ENCODE results near the gene HPCAL1. TPM values are rescaled to one million over a fixed set of nuclear protein-coding genes. Genes with fewer than 3 reads are reported as not detected.

HPCAL1 gene
- total and polyA plus RNA-seq, 2 experiments from 2014 or later: 8.3 to 25.4 TPM

DNA sequence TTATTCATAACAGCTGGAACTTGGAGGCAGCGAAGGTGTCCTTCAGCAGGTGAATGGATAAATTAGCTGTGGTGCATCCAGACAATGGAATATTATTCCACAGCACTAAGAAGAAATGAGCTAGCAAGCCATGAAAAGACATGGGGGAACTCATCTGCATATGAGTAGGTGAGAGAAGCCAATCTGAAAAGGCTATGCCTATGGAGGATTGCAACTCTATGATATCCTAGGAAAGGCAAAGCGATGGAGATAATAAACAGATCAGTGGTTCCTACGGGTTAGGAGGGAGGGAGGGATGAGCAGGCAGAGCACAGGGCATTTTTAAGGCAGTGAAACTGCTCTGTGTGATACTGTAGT lies 79.3 kb downstream of the HPCAL1 start (continued):
- TF ChIP-seq, protein P1, sequence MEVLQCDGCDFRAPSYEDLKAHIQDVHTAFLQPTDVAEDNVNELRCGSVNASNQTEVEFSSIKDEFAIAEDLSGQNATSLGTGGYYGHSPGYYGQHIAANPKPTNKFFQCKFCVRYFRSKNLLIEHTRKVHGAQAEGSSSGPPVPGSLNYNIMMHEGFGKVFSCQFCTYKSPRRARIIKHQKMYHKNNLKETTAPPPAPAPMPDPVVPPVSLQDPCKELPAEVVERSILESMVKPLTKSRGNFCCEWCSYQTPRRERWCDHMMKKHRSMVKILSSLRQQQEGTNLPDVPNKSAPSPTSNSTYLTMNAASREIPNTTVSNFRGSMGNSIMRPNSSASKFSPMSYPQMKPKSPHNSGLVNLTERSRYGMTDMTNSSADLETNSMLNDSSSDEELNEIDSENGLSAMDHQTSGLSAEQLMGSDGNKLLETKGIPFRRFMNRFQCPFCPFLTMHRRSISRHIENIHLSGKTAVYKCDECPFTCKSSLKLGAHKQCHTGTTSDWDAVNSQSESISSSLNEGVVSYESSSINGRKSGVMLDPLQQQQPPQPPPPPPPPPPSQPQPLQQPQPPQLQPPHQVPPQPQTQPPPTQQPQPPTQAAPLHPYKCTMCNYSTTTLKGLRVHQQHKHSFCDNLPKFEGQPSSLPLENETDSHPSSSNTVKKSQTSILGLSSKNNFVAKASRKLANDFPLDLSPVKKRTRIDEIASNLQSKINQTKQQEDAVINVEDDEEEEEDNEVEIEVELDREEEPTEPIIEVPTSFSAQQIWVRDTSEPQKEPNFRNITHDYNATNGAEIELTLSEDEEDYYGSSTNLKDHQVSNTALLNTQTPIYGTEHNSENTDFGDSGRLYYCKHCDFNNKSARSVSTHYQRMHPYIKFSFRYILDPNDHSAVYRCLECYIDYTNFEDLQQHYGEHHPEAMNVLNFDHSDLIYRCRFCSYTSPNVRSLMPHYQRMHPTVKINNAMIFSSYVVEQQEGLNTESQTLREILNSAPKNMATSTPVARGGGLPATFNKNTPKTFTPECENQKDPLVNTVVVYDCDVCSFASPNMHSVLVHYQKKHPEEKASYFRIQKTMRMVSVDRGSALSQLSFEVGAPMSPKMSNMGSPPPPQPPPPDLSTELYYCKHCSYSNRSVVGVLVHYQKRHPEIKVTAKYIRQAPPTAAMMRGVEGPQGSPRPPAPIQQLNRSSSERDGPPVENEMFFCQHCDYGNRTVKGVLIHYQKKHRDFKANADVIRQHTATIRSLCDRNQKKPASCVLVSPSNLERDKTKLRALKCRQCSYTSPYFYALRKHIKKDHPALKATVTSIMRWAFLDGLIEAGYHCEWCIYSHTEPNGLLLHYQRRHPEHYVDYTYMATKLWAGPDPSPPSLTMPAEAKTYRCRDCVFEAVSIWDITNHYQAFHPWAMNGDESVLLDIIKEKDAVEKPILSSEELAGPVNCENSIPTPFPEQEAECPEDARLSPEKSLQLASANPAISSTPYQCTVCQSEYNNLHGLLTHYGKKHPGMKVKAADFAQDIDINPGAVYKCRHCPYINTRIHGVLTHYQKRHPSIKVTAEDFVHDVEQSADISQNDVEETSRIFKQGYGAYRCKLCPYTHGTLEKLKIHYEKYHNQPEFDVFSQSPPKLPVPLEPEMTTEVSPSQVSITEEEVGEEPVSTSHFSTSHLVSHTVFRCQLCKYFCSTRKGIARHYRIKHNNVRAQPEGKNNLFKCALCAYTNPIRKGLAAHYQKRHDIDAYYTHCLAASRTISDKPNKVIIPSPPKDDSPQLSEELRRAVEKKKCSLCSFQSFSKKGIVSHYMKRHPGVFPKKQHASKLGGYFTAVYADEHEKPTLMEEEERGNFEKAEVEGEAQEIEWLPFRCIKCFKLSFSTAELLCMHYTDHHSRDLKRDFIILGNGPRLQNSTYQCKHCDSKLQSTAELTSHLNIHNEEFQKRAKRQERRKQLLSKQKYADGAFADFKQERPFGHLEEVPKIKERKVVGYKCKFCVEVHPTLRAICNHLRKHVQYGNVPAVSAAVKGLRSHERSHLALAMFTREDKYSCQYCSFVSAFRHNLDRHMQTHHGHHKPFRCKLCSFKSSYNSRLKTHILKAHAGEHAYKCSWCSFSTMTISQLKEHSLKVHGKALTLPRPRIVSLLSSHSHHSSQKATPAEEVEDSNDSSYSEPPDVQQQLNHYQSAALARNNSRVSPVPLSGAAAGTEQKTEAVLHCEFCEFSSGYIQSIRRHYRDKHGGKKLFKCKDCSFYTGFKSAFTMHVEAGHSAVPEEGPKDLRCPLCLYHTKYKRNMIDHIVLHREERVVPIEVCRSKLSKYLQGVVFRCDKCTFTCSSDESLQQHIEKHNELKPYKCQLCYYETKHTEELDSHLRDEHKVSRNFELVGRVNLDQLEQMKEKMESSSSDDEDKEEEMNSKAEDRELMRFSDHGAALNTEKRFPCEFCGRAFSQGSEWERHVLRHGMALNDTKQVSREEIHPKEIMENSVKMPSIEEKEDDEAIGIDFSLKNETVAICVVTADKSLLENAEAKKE (CRISPR knock-in tag; IDR thresholded peaks at IDR 0.05): no peak
- TF ChIP-seq, protein P2, sequence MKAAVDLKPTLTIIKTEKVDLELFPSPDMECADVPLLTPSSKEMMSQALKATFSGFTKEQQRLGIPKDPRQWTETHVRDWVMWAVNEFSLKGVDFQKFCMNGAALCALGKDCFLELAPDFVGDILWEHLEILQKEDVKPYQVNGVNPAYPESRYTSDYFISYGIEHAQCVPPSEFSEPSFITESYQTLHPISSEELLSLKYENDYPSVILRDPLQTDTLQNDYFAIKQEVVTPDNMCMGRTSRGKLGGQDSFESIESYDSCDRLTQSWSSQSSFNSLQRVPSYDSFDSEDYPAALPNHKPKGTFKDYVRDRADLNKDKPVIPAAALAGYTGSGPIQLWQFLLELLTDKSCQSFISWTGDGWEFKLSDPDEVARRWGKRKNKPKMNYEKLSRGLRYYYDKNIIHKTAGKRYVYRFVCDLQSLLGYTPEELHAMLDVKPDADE (IDR thresholded peaks at IDR 0.05): no peak
- TF ChIP-seq, protein P3, sequence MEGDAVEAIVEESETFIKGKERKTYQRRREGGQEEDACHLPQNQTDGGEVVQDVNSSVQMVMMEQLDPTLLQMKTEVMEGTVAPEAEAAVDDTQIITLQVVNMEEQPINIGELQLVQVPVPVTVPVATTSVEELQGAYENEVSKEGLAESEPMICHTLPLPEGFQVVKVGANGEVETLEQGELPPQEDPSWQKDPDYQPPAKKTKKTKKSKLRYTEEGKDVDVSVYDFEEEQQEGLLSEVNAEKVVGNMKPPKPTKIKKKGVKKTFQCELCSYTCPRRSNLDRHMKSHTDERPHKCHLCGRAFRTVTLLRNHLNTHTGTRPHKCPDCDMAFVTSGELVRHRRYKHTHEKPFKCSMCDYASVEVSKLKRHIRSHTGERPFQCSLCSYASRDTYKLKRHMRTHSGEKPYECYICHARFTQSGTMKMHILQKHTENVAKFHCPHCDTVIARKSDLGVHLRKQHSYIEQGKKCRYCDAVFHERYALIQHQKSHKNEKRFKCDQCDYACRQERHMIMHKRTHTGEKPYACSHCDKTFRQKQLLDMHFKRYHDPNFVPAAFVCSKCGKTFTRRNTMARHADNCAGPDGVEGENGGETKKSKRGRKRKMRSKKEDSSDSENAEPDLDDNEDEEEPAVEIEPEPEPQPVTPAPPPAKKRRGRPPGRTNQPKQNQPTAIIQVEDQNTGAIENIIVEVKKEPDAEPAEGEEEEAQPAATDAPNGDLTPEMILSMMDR (conservative IDR thresholded peaks at IDR 0.05; ENCODE audit: low read depth in 2 of 2): no peak
- TF ChIP-seq STAT1 (IDR thresholded peaks at IDR 0.05; ENCODE audit: unreplicated experiment): no peak

DNA sequence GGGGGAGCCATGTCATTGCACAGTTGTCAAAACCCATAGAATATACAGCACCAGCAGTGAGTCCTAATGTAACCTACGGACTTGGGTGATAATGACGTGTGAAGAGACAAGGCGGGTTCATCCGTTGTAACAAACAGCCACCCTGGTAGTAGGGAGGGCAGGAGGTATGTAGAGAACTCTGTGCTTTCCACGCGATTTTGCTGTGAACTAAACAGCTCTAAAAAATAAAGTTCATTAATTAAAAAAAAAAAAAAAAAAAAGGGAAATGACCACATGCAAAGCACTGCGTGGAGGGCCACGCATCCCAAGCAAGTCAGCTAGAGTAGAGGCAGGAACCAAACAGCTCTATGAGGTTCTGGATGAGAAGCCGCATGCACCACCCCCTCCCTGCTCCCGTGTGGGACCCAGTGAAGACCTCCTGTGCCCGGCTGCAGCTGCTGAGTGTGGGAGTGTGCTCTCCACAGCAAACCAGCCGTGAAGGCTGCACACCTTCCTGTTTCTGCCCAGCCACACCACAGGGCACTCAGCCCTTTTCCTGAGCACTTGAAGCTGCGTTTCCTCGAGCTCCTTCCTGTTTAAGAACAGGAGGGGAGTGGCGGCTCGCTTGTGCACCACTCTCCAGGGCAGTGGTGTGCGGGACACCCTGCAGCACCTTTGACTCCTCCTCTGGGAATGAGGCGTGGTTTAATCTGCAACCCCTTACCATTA lies 79.8 kb downstream of the HPCAL1 start:
- peaks cover 16% of the 10 kb centered on the region for H3K4me1 ChIP-seq (ENCODE audit: insufficient read depth)
- no peak overlapping the region for H3K4me3 Mint-ChIP-seq
- no peak overlapping the region for H3K27ac ChIP-seq (ENCODE audit: low read depth)
- no peaks in the 10 kb centered on the region for H3K36me3 ChIP-seq (ENCODE audit: insufficient read depth)
- no peaks in the 10 kb centered on the region for H3K9me3 Mint-ChIP-seq
- H3K27ac Mint-ChIP-seq: no peak overlapping the region; the same call in 1 of the 2 replicates
- H3K4me1 Mint-ChIP-seq: peaks cover 48% of the 10 kb centered on the region
- 0 out of 2 replicates have a peak overlapping the region, but pooled peaks have one; percentile 23 for H3K4me3 ChIP-seq
- no peaks in the 10 kb centered on the region for H3K79me2 ChIP-seq (replicated peaks; ENCODE audit: insufficient read depth)
- no peaks in the 10 kb centered on the region; the same call in 2 of the 3 replicates for H3K36me3 Mint-ChIP-seq (ENCODE audit: low read depth)
- H3F3A ChIP-seq (replicated peaks; ENCODE audit: low read depth): no peaks in the 10 kb centered on the region
- H4K20me1 ChIP-seq (replicated peaks; ENCODE audit: insufficient read depth): no peaks in the 10 kb centered on the region; the same call in 1 of the 2 replicates
- peak; percentile 80 for ATAC-seq
- peak; percentile 46 for DNase-seq (ENCODE audit: low spot score)
- no peaks in the 10 kb centered on the region for H3K9me2 ChIP-seq (ENCODE audit: insufficient read depth)
- H3K27me3 Mint-ChIP-seq (ENCODE audit: insufficient read depth, low read depth, poor library complexity): peaks cover 9% of the 10 kb centered on the region
- H3K4me2 ChIP-seq: peak overlapping the region; percentile 65
- no peaks in the 10 kb centered on the region for H3K27me3 ChIP-seq (ENCODE audit: insufficient read depth)
- 0 out of 2 replicates have a peak overlapping the region, but pooled peaks have one; percentile 56 for H2AFZ ChIP-seq
- TF ChIP-seq POLR2AphosphoS5 (IDR thresholded peaks at IDR 0.05; ENCODE audit: low read depth) (no peak), NANOG (IDR thresholded peaks at IDR 0.05; ENCODE audit: borderline replicate concordance) (no peak), EZH2phosphoT487 (IDR thresholded peaks at IDR 0.05; ENCODE audit: unreplicated experiment) (no peak), STAT1 (IDR thresholded peaks at IDR 0.05; ENCODE audit: unreplicated experiment) (no peak), EZH2 (IDR thresholded peaks at IDR 0.05; ENCODE audit: low read depth, unreplicated experiment) (no peak), ZNF331 (CRISPR knock-in tag; IDR thresholded peaks at IDR 0.05; ENCODE audit: low read depth) (no peak), ZNF114 (CRISPR knock-in tag; IDR thresholded peaks at IDR 0.05) (no peak), JUNB (IDR thresholded peaks at IDR 0.05; ENCODE audit: unreplicated experiment) (no peak), CREB1 (CRISPR knock-in tag; IDR thresholded peaks at IDR 0.05; ENCODE audit: low read depth) (no peak)
- TF ChIP-seq, protein P3 (conservative IDR thresholded peaks at IDR 0.05; ENCODE audit: low read depth in 2 of 2): no peak

Data from GM23338 (cell line).